Measurements from ENCODE around the gene FPR2.
A peak's percentile ranks its signal among the peaks of the same experiment; 100 is the strongest.

GRCh38 chr19:51777570-51778462 is 16.8 kb downstream of the FPR2 start:
- TF ChIP-seq, protein P1, sequence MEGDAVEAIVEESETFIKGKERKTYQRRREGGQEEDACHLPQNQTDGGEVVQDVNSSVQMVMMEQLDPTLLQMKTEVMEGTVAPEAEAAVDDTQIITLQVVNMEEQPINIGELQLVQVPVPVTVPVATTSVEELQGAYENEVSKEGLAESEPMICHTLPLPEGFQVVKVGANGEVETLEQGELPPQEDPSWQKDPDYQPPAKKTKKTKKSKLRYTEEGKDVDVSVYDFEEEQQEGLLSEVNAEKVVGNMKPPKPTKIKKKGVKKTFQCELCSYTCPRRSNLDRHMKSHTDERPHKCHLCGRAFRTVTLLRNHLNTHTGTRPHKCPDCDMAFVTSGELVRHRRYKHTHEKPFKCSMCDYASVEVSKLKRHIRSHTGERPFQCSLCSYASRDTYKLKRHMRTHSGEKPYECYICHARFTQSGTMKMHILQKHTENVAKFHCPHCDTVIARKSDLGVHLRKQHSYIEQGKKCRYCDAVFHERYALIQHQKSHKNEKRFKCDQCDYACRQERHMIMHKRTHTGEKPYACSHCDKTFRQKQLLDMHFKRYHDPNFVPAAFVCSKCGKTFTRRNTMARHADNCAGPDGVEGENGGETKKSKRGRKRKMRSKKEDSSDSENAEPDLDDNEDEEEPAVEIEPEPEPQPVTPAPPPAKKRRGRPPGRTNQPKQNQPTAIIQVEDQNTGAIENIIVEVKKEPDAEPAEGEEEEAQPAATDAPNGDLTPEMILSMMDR (IDR thresholded peaks at IDR 0.05), result peak; percentile 80
- TF ChIP-seq EZH2 (IDR thresholded peaks at IDR 0.05; ENCODE audit: borderline replicate concordance, insufficient read depth, low read depth, low read length, poor library complexity, severe bottlenecking), result no peak
